Iris pigment epithelial cell (primary cell): ENCODE data around the gene CAPN2.
"Not testable (repeated sequence)": the region's sequence is repeated elsewhere in the genome, so short reads cannot be mapped to it uniquely, and the experiment has no call there.

ENCODE experiments used
- DNase-seq: peaks from one replicate; pipeline ENCODE4 v3.0.0-alpha.2; 2011; ENCODE audit warnings: low read depth

The CAPN2 gene

GRCh38 chr1:223792046-223792445 lies 79.7 kb downstream of the CAPN2 start:
- DNase-seq = no peak

DNA sequence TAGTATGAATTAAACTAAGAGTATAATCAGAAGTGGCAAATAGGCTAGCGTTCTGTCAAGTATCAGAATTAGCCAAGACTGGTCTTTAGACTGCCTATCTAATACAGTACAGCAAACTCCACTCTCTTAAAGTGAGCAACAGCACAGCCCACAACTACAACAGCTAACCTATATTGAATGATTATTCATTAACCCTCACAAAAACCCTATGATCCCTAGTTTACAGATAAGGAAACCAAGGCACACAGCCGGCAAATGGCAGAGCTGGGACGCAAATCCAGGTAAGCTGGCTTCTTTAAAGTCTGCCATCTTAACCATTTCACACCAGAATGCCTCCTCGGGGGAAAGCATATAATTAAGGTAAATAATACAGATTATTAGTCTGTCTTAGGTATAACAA lies 81.4 kb downstream of the CAPN2 start:
- no peak for DNase-seq

DNA sequence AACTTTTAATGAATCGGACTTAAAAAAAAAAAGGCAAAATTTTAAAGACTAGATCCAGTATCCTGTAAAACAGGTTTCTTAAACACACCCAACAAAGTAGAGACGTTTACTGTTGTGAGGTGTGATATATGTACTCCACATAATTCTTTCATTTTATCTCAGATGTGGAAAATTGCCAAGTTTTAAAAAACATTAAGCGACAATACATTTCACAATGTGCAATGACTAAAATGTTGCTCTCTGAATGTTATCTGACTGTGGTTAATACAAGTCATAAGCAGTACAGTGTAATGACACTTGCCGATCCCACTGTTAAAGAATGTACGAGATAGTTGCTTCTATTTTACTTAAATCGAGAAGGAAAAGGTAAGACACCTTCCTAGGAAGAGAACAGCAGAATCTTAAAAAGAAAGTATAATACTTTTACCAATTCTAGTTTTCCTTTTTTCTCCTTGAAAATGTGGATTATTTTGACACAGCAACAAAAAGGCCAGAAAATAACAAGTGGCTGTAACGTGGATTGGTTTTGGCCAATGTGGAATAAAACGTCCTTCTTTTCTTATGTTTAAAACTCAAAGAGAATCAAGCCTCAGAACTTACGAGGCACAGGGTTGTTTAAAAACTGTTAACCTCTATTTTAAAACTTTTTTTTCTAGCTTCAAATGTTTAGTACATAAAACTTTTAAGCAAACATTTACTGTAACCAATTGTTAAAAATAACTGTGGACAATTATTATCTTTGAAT lies 82.0 kb downstream of the CAPN2 start:
- peak; percentile 61 for DNase-seq

DNA sequence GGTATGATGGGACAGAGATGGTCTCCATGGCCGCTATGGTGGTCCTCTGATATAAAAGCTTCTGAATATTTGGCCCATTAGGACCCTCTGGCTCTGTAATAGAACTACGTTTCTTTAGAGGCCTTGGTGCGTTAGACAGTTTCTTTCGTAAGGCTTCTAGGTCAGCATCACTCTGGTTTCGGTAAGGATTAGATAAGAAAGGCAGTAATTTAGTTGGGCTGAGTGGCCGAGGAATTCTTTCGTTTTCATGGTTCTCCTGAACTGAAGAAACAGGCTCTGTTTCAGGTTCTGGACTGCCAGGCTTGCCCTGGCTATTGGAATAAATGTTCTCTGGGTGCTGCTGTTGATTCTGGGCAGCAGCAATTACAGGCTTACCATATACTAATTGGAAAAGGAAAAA lies 83.9 kb downstream of the CAPN2 start:
- DNase-seq = no peak

DNA sequence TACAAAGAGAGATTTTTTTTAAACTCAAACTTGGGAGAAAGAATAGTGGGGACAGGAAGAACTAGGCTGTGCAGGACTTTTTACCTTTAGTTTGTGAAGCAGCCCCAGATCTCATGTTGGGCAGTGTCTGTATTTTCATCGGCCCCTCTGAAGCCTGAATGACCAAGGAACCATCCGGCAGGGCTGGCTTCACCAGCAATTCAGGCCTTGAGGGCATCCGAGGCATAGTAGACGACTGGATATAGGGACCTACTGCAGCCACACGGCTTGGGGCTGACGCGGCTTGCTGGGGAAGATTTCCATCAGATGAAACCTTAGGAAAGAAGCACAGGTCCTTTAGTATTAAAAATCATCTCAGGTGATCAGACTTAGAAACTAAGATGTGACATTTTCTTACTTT lies 89.7 kb downstream of the CAPN2 start:
- DNase-seq = no peak

DNA sequence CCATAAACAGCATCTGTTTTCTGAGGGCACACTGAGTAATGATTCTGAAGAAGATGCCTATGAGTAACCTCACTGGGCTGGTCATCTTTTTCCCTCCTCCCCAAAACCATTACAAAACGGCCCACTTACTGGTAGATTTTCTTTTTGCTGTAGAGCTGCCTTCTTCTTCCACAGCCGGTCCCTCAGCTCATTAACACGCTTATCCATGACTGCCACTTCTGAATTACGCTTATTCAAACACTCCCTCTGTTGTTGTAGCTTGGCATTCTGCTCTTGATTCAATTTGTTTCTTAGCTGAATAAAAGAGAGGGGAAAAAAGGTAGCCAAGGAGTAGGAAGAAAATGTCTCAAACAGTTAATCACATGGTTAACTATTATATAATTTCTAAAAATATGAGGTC lies 90.3 kb downstream of the CAPN2 start:
- DNase-seq = no peak

DNA sequence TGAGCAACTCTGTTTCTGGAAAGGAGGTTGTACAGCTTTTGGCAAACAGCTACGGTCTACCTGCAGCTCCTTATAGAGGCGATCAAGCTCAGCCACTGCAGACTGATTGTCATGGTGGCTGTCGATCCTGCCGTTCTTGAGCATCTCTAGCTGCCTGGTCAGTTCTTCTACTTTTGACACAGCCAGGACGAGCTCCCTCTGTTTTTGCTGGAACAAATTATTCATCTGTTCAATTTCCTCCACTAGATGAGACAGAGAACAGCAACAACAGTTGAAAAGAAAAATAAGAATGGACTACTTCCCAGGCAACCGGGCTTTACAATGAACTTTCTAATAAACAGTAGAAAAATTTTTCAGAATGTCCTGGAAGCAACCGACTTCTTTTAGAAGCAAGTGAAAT lies 90.9 kb downstream of the CAPN2 start:
- no peak for DNase-seq

- DNase-seq = peak; percentile 31
Observed at GRCh38 chr1:223809905-223810304, 97.6 kb downstream of the CAPN2 start.

- DNase-seq = peak; percentile 24
Observed at GRCh38 chr1:223810586-223810985, 98.2 kb downstream of the CAPN2 start.

DNA sequence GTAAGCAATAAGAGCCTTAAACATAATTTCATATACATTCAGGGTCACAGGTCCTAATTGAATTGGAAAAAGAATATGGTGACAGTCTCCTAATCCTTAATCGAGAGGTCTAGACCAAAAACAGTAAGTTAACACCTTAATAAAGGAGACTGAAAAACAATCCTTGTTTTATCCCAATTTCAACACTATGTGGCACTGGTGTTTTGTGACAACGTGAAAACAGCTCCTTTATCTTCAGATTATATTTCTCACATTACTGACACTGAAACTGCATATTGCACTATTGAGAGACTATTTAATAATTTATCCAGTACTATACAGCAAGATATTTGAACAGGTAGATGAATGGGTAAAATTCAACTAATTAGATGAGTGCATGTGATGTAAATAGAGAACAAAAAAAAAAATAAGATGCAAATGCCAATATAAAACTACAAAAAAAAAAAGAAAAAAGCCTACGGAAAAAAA lies 99.3 kb downstream of the CAPN2 start:
- DNase-seq = peak; percentile 49

DNA sequence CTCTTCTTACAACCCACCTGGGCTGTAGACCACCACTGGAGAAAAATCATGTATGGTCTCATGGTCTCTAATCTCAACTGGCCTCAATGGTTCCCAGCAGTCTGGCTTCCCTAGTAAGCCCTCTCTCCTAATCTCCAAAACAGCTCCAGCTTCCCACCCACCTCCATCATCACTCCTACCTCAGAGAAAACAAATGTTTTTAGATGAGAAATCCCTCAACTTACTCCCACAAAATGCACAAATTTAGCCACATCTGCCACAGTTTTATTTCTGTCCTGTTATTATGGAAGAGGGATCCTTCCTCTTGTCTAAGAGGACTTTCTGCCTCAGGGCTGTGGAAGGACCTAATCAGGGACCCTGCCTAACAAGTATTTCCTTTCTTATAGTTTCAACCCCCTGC lies 101.3 kb downstream of the CAPN2 start:
- no peak for DNase-seq

GRCh38 chr1:223815020-223815853 lies 102.9 kb downstream of the CAPN2 start:
- peak; percentile 31 for DNase-seq

- peak; percentile 78 for DNase-seq
Observed at GRCh38 chr1:223815865-223816264, 103.5 kb downstream of the CAPN2 start.

GRCh38 chr1:223817265-223817664 lies 104.9 kb downstream of the CAPN2 start:
- not testable (repeated sequence) for DNase-seq

GRCh38 chr1:223819730-223820514 lies 107.6 kb downstream of the CAPN2 start:
- peak; percentile 81 for DNase-seq

DNA sequence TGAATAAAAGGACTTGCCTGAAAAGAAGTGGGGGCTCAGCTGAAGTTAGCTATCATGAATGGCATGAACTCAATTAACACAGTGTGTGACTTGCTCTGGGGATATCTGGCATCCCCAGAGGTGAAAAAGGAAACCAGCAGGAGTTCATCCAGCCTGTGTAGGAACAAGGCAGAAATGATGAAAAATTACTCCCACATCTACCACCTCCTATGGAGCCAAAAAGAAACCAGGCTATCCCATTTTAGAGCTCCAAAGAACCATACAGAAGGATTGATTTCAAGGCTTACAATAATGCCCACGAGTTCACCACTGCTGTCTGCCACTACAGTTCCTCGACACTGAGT lies 108.1 kb downstream of the CAPN2 start:
- DNase-seq = no peak

- DNase-seq = no peak
Observed at GRCh38 chr1:223820971-223821370, 108.6 kb downstream of the CAPN2 start.

GRCh38 chr1:223824287-223824686 lies 111.9 kb downstream of the CAPN2 start:
- no peak for DNase-seq

DNA sequence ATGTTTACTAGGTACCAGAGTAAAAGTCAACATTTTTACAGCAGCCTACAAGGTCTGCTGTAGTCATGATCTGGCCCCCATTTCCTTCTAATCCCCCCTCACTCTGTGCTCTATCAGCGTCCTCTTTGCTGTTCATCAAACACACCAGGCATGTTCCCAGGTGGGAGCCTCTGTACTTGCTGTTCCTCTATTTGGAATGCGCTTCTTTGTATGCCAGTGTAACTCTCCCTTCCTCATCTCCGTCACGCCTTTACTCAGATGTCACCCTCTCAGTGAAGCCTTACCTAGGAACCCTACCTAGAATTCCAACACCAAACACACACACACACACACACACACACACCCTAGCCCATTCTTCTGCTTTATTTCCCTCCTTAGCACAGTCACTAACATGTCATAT lies 112.4 kb downstream of the CAPN2 start:
- DNase-seq = no peak
